ENCODE data around the gene SMIM3. TPM values are rescaled to one million over a fixed set of nuclear protein-coding genes. Genes with fewer than 3 reads are reported as not detected.
A peak's percentile ranks its signal among the peaks of the same experiment; 100 is the strongest.

SMIM3 gene
- total and polyA plus RNA-seq, 2 of the 13 experiments (the other 11 are each of a cell fraction or from before 2014, with no cell fraction given): 11.6 to 96.7 TPM

- TF ChIP-seq ZBTB14 (CRISPR knock-in tag; IDR thresholded peaks at IDR 0.05) (no peak), TOPORS (CRISPR knock-in tag; IDR thresholded peaks at IDR 0.05) (no peak), NR2C2 (CRISPR knock-in tag; IDR thresholded peaks at IDR 0.05; ENCODE audit: borderline replicate concordance) (no peak), ZNF792 (CRISPR knock-in tag; IDR thresholded peaks at IDR 0.05) (no peak), ZNF547 (CRISPR knock-in tag; IDR thresholded peaks at IDR 0.05) (0 out of 2 replicates have a peak, but pooled peaks have one; percentile 14), ZNF775 (CRISPR knock-in tag; IDR thresholded peaks at IDR 0.05; ENCODE audit: borderline replicate concordance) (no peak), KAT2B (IDR thresholded peaks at IDR 0.05; ENCODE audit: borderline replicate concordance, low read depth, low read length) (no peak), ZKSCAN5 (CRISPR knock-in tag; IDR thresholded peaks at IDR 0.05) (no peak), ZNF503 (CRISPR knock-in tag; IDR thresholded peaks at IDR 0.05) (no peak), EZH2 (conservative IDR thresholded peaks at IDR 0.05; ENCODE audit: low read depth, low read length) (no peak), KLF9 (CRISPR knock-in tag; IDR thresholded peaks at IDR 0.05; ENCODE audit: low read depth) (0 out of 2 replicates have a peak, but pooled peaks have one; percentile 24), KDM1A (CRISPR knock-in tag; IDR thresholded peaks at IDR 0.05) (no peak), MAFK (conservative IDR thresholded peaks at IDR 0.05 in 1 of 2, IDR thresholded peaks at IDR 0.05 in 1 of 2; ENCODE audit: low read length in 2 of 2) (no peak), MTF2 (CRISPR knock-in tag; IDR thresholded peaks at IDR 0.05; ENCODE audit: borderline replicate concordance) (no peak), ZNF772 (CRISPR knock-in tag; IDR thresholded peaks at IDR 0.05) (no peak), PLRG1 (conservative IDR thresholded peaks at IDR 0.05) (no peak), ZNF44 (CRISPR knock-in tag; IDR thresholded peaks at IDR 0.05) (0 out of 2 replicates have a peak, but pooled peaks have one; percentile 15), ZNF432 (CRISPR knock-in tag; IDR thresholded peaks at IDR 0.05; ENCODE audit: borderline replicate concordance) (0 out of 2 replicates have a peak, but pooled peaks have one; percentile 5), HNRNPH1 (optimal IDR thresholded peaks at IDR 0.05; ENCODE audit: low read depth, low read length) (no peak), THAP9 (CRISPR knock-in tag; IDR thresholded peaks at IDR 0.05; ENCODE audit: borderline replicate concordance) (no peak), HOXA3 (CRISPR knock-in tag; IDR thresholded peaks at IDR 0.05) (no peak), ZNF18 (CRISPR knock-in tag; IDR thresholded peaks at IDR 0.05; ENCODE audit: insufficient replicate concordance) (peak; percentile 17), ZGPAT (CRISPR knock-in tag; IDR thresholded peaks at IDR 0.05) (no peak)
Measured at GRCh38 chr5:150778088-150778516, 455 bp upstream of the SMIM3 start (continued).

All from HepG2 (cell line).